ENCODE data around the gene GLRX2. TPM values are rescaled to one million over a fixed set of nuclear protein-coding genes. Genes with fewer than 3 reads are reported as not detected.
A peak's percentile ranks its signal among the peaks of the same experiment; 100 is the strongest.

GLRX2 gene
- total RNA-seq, 1 experiment from 2014 or later: 40.1 TPM

- H3K27ac ChIP-seq (ENCODE audit: low read length): no peak overlapping the region
- BruUV-seq (replicated peaks): no TSS peak
- H3K9me3 ChIP-seq (ENCODE audit: control insufficient read depth, insufficient read depth, low read depth, low read length): no peaks in the 10 kb centered on the region
- intact Hi-C loops (cut with micrococcal nuclease; ENCODE audit: unreplicated experiment) (no loop called here), in situ Hi-C loops (cut with HindIII; ENCODE audit: low pct_unique_long_range_greater_than_20kb, low sequenced_read_pairs) (no loop called here)
- ChIA-PET CTCF (interaction anchor here (1.2 kb wide), 1 partner anchor 18 kb away, joined by 3 read pairs; no protein-coding TSS in a partner anchor), POLR2A (no interaction called here)
- H3K4me1 ChIP-seq (ENCODE audit: control insufficient read depth, insufficient read depth, low read length): no peaks in the 10 kb centered on the region
- no peak for TF ChIP-seq REST (IDR thresholded peaks at IDR 0.05; ENCODE audit: insufficient read depth in 1 of 2, low read depth in 2 of 2, low read length in 1 of 2)
- no peak for TF ChIP-seq CTCF (IDR thresholded peaks at IDR 0.05)
- TF ChIP-seq TCF7L2 (IDR thresholded peaks at IDR 0.05; ENCODE audit: low read depth, low read length): no peak
- TF ChIP-seq SIN3A (IDR thresholded peaks at IDR 0.05; ENCODE audit: borderline replicate concordance, insufficient read depth, low read depth, low read length): no peak
- no peak for TF ChIP-seq POLR2AphosphoS5 (IDR thresholded peaks at IDR 0.05; ENCODE audit: low read depth, low read length)
- ATAC-seq (no peak), DNase-seq (ENCODE audit: low read depth, low spot score) (no peak)
- no peak overlapping the region for H3K4me3 ChIP-seq (ENCODE audit: low read depth in 2 of 2, low read length in 2 of 2)
- H3K36me3 ChIP-seq (ENCODE audit: control insufficient read depth, insufficient read depth, low read length): peaks cover 52% of the 10 kb centered on the region
- H3K27me3 ChIP-seq (ENCODE audit: control insufficient read depth, insufficient read depth, low read length): no peaks in the 10 kb centered on the region
Measured at GRCh38 chr1:193144361-193144938, 39.2 kb upstream of the GLRX2 start.

DNA sequence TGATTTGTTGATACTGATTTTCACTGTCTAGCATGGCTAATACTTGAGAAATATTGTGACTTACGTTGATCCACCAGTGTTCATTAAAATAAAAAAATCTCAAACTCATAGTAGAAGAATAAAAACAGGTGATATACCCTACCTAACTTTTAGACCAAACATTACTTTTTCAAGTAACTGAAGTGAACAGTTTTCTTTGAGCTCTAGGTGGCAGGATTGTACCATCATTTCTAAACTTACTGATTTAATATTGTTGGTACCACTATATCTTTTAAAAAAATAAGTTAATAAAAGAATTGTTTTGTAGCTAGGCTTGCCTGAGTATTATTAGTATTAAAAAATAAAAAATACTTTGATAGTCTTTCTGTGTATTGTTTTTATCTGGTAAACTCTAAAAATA is 38.1 kb upstream of the GLRX2 start:
- intact Hi-C loops (cut with micrococcal nuclease; ENCODE audit: unreplicated experiment) (no loop called here), in situ Hi-C loops (cut with HindIII; ENCODE audit: low pct_unique_long_range_greater_than_20kb, low sequenced_read_pairs) (no loop called here)
- Histone ChIP-seq H3K36me3 (ENCODE audit: control insufficient read depth, insufficient read depth, low read length) (peaks cover 48% of the 10 kb centered on the region), H3K4me1 (ENCODE audit: control insufficient read depth, insufficient read depth, low read length) (no peaks in the 10 kb centered on the region), H3K9me3 (ENCODE audit: control insufficient read depth, insufficient read depth, low read depth, low read length) (no peaks in the 10 kb centered on the region), H3K4me3 (ENCODE audit: low read depth in 2 of 2, low read length in 2 of 2) (no peak overlapping the region), H3K27ac (ENCODE audit: low read length) (no peak overlapping the region), H3K27me3 (ENCODE audit: control insufficient read depth, insufficient read depth, low read length) (no peaks in the 10 kb centered on the region)
- ChIA-PET CTCF (interaction anchor here (1.2 kb wide), 1 partner anchor 17 kb away, joined by 3 read pairs; no protein-coding TSS in a partner anchor), POLR2A (no interaction called here)
- no peak for DNase-seq (ENCODE audit: low read depth, low spot score)
- TF ChIP-seq CTCF (IDR thresholded peaks at IDR 0.05) (peak; percentile 27; the same call in 1 of the 2 replicates), SIN3A (IDR thresholded peaks at IDR 0.05; ENCODE audit: borderline replicate concordance, insufficient read depth, low read depth, low read length) (no peak)
- no peak for ATAC-seq
- BruUV-seq (replicated peaks): no TSS peak
